Neural progenitor cell (in vitro differentiated cells): ENCODE results near the gene TIFAB.

Source experiments
- CTCF ChIP-seq: fragments of 200-600 bp; sonication (generic); IDR thresholded peaks from 2 replicates; pipeline ENCODE4 v1.5.1; 2017; ENCODE audit warnings: antibody characterized with exemption, mild to moderate bottlenecking
- EZH2 ChIP-seq: fragments of 200-600 bp; sonication (generic); IDR thresholded peaks from 2 replicates; pipeline ENCODE4 v1.6.1; 2017; ENCODE audit warnings: antibody characterized with exemption, mild to moderate bottlenecking, moderate library complexity
- EZH2phosphoT487 ChIP-seq: fragments of 200-600 bp; sonication (generic); IDR thresholded peaks from 2 replicates; pipeline ENCODE4 v1.6.1; 2017; ENCODE audit warnings: antibody characterized with exemption

GRCh38 chr5:135434591-135435466, 17.3 kb downstream of the TIFAB start:
- no peak for TF ChIP-seq EZH2phosphoT487
- TF ChIP-seq CTCF: no peak
- no peak for TF ChIP-seq EZH2
